GM10248 (cell line): ENCODE measurements around the gene OR2G2.

Source experiments
- CTCF ChIA-PET: fragments of 300-600 bp; sonication (Branson Sonifier 250); formaldehyde crosslinking; extraction: SDS; loops from one replicate; lab custom pipeline; 2021; ENCODE audit warnings: antibody characterized with exemption; lab: Yijun Ruan, JAX
- POLR2A ChIA-PET: fragments of 350-650 bp; sonication (Branson Sonifier 250); formaldehyde crosslinking; extraction: SDS; loops from one replicate; lab custom pipeline; 2020; ENCODE audit warnings: antibody characterized with exemption; lab: Yijun Ruan, JAX
- DNase-seq: peaks from one replicate; pipeline ENCODE4 v3.0.0; 2012; ENCODE audit errors: extremely low spot score
- TF ChIP-seq, protein P1 (sequence below): IDR thresholded peaks from 2 replicates; pipeline ENCODE4 v1.5.1; 2012; ENCODE audit warnings: mild to moderate bottlenecking, low read depth; ENCODE audit errors: extremely low read depth, missing control alignments, control extremely low read depth

OR2G2 gene

DNA sequence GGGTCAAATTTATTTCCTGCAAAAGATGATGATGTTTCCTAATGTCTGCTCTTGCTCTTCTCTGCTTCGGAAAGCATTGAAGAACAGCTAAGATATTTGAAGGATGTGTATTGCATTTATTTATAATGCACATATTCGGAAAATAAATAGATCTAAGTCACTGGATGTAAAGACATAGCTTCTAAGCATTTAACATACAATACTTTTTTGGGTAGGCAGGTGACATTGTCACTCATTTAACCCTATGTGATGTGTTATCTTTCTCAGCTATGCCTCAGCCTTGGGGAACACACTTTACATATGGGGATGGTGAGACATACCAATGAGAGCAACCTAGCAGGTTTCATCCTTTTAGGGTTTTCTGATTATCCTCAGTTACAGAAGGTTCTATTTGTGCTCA is at the start of gene OR2G2:
Gene OR2G2, plus strand, starts transcription at position 301 of the 400 bp plus-strand sequence. Its CDS starts 0 bp downstream, at position 301.
- no peak for DNase-seq
- CTCF ChIA-PET, result interaction anchor here (1.2 kb wide), 1 partner anchor 11 kb away, joined by 3 read pairs; no protein-coding TSS in a partner anchor
- TF ChIP-seq, protein P1, sequence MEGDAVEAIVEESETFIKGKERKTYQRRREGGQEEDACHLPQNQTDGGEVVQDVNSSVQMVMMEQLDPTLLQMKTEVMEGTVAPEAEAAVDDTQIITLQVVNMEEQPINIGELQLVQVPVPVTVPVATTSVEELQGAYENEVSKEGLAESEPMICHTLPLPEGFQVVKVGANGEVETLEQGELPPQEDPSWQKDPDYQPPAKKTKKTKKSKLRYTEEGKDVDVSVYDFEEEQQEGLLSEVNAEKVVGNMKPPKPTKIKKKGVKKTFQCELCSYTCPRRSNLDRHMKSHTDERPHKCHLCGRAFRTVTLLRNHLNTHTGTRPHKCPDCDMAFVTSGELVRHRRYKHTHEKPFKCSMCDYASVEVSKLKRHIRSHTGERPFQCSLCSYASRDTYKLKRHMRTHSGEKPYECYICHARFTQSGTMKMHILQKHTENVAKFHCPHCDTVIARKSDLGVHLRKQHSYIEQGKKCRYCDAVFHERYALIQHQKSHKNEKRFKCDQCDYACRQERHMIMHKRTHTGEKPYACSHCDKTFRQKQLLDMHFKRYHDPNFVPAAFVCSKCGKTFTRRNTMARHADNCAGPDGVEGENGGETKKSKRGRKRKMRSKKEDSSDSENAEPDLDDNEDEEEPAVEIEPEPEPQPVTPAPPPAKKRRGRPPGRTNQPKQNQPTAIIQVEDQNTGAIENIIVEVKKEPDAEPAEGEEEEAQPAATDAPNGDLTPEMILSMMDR, result no peak
- POLR2A ChIA-PET, result no interaction called here

DNA sequence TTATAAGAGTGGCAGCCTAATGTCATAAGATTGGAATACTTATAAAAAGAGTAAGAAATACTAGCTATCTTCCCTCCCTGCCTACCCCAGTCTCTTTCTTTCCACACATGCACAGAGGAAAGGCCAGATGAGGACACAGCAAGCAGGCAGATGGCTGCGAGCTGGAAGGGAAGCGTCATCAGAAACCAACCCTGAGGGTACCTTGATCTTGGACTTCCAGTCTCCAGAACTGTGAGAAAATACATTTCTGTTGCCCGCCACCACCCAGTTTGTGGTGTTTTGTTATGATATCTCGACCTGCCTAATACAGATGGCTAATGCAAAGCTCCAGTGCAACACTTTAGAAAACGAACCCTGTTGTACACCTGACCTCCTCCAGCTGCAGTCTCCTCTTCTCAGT is 49.6 kb upstream of the OR2G2 start:
- ChIA-PET CTCF (interaction anchor here (1.3 kb wide), 1 partner anchor 19 kb away, joined by 3 read pairs; no protein-coding TSS in a partner anchor), POLR2A (no interaction called here)
- TF ChIP-seq, protein P1, result no peak
- DNase-seq, result no peak

- CTCF ChIA-PET, result interaction anchor here (1.3 kb wide), 1 partner anchor 19 kb away, joined by 3 read pairs; no protein-coding TSS in a partner anchor
- no peak for DNase-seq
- TF ChIP-seq, protein P1, result no peak
- POLR2A ChIA-PET, result no interaction called here
Observed at GRCh38 chr1:247539215-247539614, 48.9 kb upstream of the OR2G2 start.

- ChIA-PET POLR2A (interaction anchor here (0.6 kb wide), 1 partner anchor 222 kb away, joined by 3 read pairs; no protein-coding TSS in a partner anchor), CTCF (interaction anchor here (1.1 kb wide), 1 partner anchor 9 kb away, joined by 3 read pairs; no protein-coding TSS in a partner anchor)
- TF ChIP-seq, protein P1, result no peak
- no peak for DNase-seq
Observed at GRCh38 chr1:247540581-247540980, 47.6 kb upstream of the OR2G2 start.

DNA sequence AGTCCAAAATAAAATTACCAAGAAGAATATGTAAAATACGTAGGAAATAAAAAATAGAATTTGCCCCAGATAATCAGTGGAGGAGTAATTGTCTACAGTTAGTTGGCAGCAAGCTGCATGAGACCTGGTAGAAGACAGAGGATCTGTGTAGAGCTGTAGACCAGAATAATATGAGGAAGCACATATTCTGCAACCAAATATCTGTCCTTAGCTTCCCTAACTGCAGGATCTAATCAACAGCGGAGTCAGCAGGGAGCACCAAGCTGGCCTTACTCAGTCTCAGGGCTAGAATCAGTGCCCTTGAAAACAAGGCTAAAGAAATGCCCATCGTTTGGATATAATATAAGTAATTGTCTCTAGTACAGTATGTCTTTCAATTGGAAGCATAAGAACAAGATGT is 45.3 kb upstream of the OR2G2 start:
- DNase-seq, result no peak
- ChIA-PET CTCF (interaction anchor here (1.0 kb wide), 1 partner anchor 19 kb away, joined by 3 read pairs; no protein-coding TSS in a partner anchor), POLR2A (no interaction called here)
- TF ChIP-seq, protein P1, result no peak

GRCh38 chr1:247548092-247548491 is 40.1 kb upstream of the OR2G2 start:
- POLR2A ChIA-PET, result no interaction called here
- no peak for DNase-seq
- CTCF ChIA-PET, result interaction anchor here (1.4 kb wide), 1 partner anchor 12 kb away, joined by 3 read pairs; no protein-coding TSS in a partner anchor
- TF ChIP-seq, protein P1, result no peak
